HCT116 (cell line): ENCODE measurements around the gene LRP11.
A peak's percentile ranks its signal among the peaks of the same experiment; 100 is the strongest.

Experiments
- CTCF ChIP-seq, 3 experiments: fragments of 200-600 bp in 1 of 3; sonication (generic) in 1 of 3; IDR thresholded peaks in 2 of 3; conservative IDR thresholded peaks in 1 of 3; 2 replicates each; pipeline ENCODE4 v1.5.1; 2012 to 2017; ENCODE audit warnings: low read depth in 2 of 3, low read length in 2 of 3, antibody characterized with exemption in 1 of 3, borderline replicate concordance in 1 of 3, control low read depth in 1 of 3, mild to moderate bottlenecking in 1 of 3, mixed read lengths in 1 of 3, mixed run types in 1 of 3, moderate library complexity in 1 of 3; ENCODE audit not compliant: insufficient read depth in 1 of 3
- EZH2 ChIP-seq: fragments of 200-600 bp; sonication (generic); IDR thresholded peaks from 2 replicates; pipeline ENCODE4 v1.6.1; 2017; ENCODE audit warnings: antibody characterized with exemption, mixed run types
- EZH2phosphoT487 ChIP-seq: fragments of 200-600 bp; IDR thresholded peaks from 2 replicates; pipeline ENCODE4 v1.6.1; 2018; ENCODE audit warnings: antibody characterized with exemption, borderline replicate concordance
- FOSL1 ChIP-seq: IDR thresholded peaks from 2 replicates; pipeline ENCODE4 v1.6.1; 2012; ENCODE audit warnings: low read depth
- JUND ChIP-seq: IDR thresholded peaks from 2 replicates; pipeline ENCODE4 v1.6.1; 2012
- MAX ChIP-seq: IDR thresholded peaks from 2 replicates; pipeline ENCODE4 v1.6.1; 2012
- POLR2A ChIP-seq: IDR thresholded peaks from 2 replicates; pipeline ENCODE4 v1.7.0; 2011; ENCODE audit warnings: borderline replicate concordance; ENCODE audit not compliant: insufficient read depth, insufficient read length; ENCODE audit errors: extremely low read depth
- POLR2AphosphoS5 ChIP-seq: IDR thresholded peaks from 2 replicates; pipeline ENCODE4 v1.6.1; 2011; ENCODE audit warnings: mild to moderate bottlenecking, low read depth, low read length, moderate library complexity
- RAD21 ChIP-seq: IDR thresholded peaks from 2 replicates; pipeline ENCODE4 v1.6.1; 2012; ENCODE audit warnings: low read depth, mild to moderate bottlenecking
- REST ChIP-seq: IDR thresholded peaks from 2 replicates; pipeline ENCODE4 v1.6.1; 2012; ENCODE audit warnings: low read depth
- SP1 ChIP-seq: IDR thresholded peaks from 2 replicates; pipeline ENCODE4 v1.6.1; 2012; ENCODE audit warnings: low read depth
- SRF ChIP-seq: IDR thresholded peaks from 2 replicates; pipeline ENCODE4 v1.6.1; 2012; ENCODE audit warnings: low read depth
- YY1 ChIP-seq: IDR thresholded peaks from 2 replicates; pipeline ENCODE4 v1.6.1; 2011; ENCODE audit warnings: low read length, low read depth, moderate library complexity, mild to moderate bottlenecking; ENCODE audit not compliant: insufficient replicate concordance; ENCODE audit errors: extremely low read depth

- TF ChIP-seq EZH2phosphoT487 (no peak), FOSL1 (peak; percentile 83), SRF (no peak), REST (no peak), CTCF (IDR thresholded peaks at IDR 0.05 in 2 of 3, conservative IDR thresholded peaks at IDR 0.05 in 1 of 3; ENCODE audit: borderline replicate concordance in 1 of 3, insufficient read depth in 1 of 3, low read depth in 2 of 3, low read length in 2 of 3) (no peak), POLR2AphosphoS5 (peak; percentile 44; the same call in 1 of the 2 replicates), RAD21 (no peak), POLR2A (no peak), JUND (peak; percentile 77), EZH2 (no peak), MAX (no peak), SP1 (peak; percentile 64), YY1 (no peak)
Observed at GRCh38 chr6:149887343-149887742, 23.2 kb upstream of the LRP11 start.
